DND-41 (cell line): Measurements from ENCODE around the gene HYAL1.

Experiments
- EZH2 ChIP-seq: IDR thresholded peaks from 3 replicates; pipeline ENCODE4 v1.6.1; 2012; ENCODE audit warnings: borderline replicate concordance, low read depth, mild to moderate bottlenecking, moderate library complexity, low read length, inconsistent platforms; ENCODE audit not compliant: severe bottlenecking
- TF ChIP-seq, protein P1 (sequence below): IDR thresholded peaks from 2 replicates; pipeline ENCODE4 v1.5.1; 2012; ENCODE audit warnings: borderline replicate concordance, low read length, moderate library complexity, mild to moderate bottlenecking; ENCODE audit not compliant: poor library complexity, severe bottlenecking; ENCODE audit errors: extremely low read depth

DNA sequence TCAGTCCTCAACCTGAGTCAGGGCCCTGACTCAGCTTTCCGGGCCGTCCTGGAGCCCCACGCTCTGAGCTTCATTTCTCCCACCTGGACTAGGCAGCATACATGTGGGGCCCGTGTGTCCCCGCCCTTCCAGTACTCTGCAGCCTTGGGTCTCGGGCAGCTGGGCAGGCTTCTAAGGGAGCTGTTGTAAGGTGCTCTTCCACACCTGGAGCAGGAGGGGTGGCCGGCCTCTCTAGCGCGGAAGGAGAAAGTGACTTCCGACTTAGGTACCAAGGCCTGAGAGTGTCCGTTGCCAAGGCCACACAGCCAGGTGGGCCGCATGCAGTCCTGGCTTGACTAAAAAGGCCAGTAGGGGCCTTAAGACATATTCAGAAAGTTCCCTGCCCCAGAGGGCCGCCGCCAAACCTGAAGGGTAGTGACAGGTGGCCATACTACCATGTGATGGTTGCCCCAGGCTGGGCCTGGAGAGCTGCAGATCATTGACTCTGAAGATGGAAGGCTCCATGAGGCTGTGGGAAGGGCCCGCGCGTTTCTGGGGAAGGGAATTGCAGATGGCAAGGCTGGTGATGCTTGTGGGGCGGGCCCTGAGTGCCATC is 43.8 kb downstream of the HYAL1 start:
- TF ChIP-seq, protein P1, sequence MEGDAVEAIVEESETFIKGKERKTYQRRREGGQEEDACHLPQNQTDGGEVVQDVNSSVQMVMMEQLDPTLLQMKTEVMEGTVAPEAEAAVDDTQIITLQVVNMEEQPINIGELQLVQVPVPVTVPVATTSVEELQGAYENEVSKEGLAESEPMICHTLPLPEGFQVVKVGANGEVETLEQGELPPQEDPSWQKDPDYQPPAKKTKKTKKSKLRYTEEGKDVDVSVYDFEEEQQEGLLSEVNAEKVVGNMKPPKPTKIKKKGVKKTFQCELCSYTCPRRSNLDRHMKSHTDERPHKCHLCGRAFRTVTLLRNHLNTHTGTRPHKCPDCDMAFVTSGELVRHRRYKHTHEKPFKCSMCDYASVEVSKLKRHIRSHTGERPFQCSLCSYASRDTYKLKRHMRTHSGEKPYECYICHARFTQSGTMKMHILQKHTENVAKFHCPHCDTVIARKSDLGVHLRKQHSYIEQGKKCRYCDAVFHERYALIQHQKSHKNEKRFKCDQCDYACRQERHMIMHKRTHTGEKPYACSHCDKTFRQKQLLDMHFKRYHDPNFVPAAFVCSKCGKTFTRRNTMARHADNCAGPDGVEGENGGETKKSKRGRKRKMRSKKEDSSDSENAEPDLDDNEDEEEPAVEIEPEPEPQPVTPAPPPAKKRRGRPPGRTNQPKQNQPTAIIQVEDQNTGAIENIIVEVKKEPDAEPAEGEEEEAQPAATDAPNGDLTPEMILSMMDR, result no peak
- TF ChIP-seq EZH2, result no peak
